ENCODE data around the gene ZNF467.
A peak's percentile ranks its signal among the peaks of the same experiment; 100 is the strongest.

The ZNF467 gene

GRCh38 chr7:149802966-149803365, 29.6 kb upstream of the ZNF467 start:
- H3K9me3 ChIP-seq: no peaks in the 10 kb centered on the region
- TF ChIP-seq CTCF (IDR thresholded peaks at IDR 0.05; ENCODE audit: low read depth, low read length): no peak
- no peaks in the 10 kb centered on the region for H3K27me3 ChIP-seq
- no peak overlapping the region for H3K4me3 ChIP-seq (ENCODE audit: low read depth, low read length)
- no peaks in the 10 kb centered on the region for H3K4me1 ChIP-seq
- no peak for DNase-seq
- no peaks in the 10 kb centered on the region for H3K36me3 ChIP-seq

- H3K27me3 ChIP-seq: no peaks in the 10 kb centered on the region
These were observed 28.4 kb upstream of the ZNF467 start for GRCh38 chr7:149801816-149802215.

GRCh38 chr7:149801002-149801566, 27.7 kb upstream of the ZNF467 start:
- Histone ChIP-seq H3K9me3 (no peaks in the 10 kb centered on the region), H3K27me3 (no peaks in the 10 kb centered on the region), H3K4me1 (no peaks in the 10 kb centered on the region), H3K4me3 (ENCODE audit: low read depth, low read length) (no peak overlapping the region), H3K36me3 (no peaks in the 10 kb centered on the region)
- no peak for TF ChIP-seq CTCF (IDR thresholded peaks at IDR 0.05; ENCODE audit: low read depth, low read length)
- no peak for DNase-seq

More at GRCh38 chr7:149801816-149802215, 28.4 kb upstream of the ZNF467 start:
- Histone ChIP-seq H3K9me3 (no peaks in the 10 kb centered on the region), H3K36me3 (no peaks in the 10 kb centered on the region), H3K4me1 (no peaks in the 10 kb centered on the region), H3K4me3 (ENCODE audit: low read depth, low read length) (no peak overlapping the region)
- no peak for TF ChIP-seq CTCF (IDR thresholded peaks at IDR 0.05; ENCODE audit: low read depth, low read length)
- DNase-seq: no peak

- Histone ChIP-seq H3K36me3 (no peaks in the 10 kb centered on the region), H3K9me3 (no peaks in the 10 kb centered on the region), H3K4me1 (no peaks in the 10 kb centered on the region), H3K4me3 (ENCODE audit: low read depth, low read length) (no peak overlapping the region), H3K27me3 (no peaks in the 10 kb centered on the region)
- DNase-seq: no peak
- TF ChIP-seq CTCF (IDR thresholded peaks at IDR 0.05; ENCODE audit: low read depth, low read length): no peak
These were observed 26.8 kb upstream of the ZNF467 start for GRCh38 chr7:149800169-149800555.

GRCh38 chr7:149799397-149800168, 26.2 kb upstream of the ZNF467 start:
- peak; percentile 74 for DNase-seq
- peaks cover 5% of the 10 kb centered on the region; the same call in 1 of the 2 replicates for H3K27me3 ChIP-seq
- H3K4me1 ChIP-seq: no peaks in the 10 kb centered on the region
- H3K9me3 ChIP-seq: no peaks in the 10 kb centered on the region
- no peaks in the 10 kb centered on the region for H3K36me3 ChIP-seq
- TF ChIP-seq CTCF (IDR thresholded peaks at IDR 0.05; ENCODE audit: low read depth, low read length): peak; percentile 78
- no peak overlapping the region for H3K4me3 ChIP-seq (ENCODE audit: low read depth, low read length)

- TF ChIP-seq CTCF (IDR thresholded peaks at IDR 0.05; ENCODE audit: low read depth, low read length): no peak
- Histone ChIP-seq H3K4me3 (ENCODE audit: low read depth, low read length) (no peak overlapping the region), H3K4me1 (no peaks in the 10 kb centered on the region), H3K36me3 (no peaks in the 10 kb centered on the region), H3K9me3 (no peaks in the 10 kb centered on the region), H3K27me3 (peaks cover 6% of the 10 kb centered on the region; the same call in 1 of the 2 replicates)
- DNase-seq: no peak
These were observed 24.4 kb upstream of the ZNF467 start for GRCh38 chr7:149797771-149798170.

Data from BE2C (cell line).